ENCODE data around the gene CD180.

CD180 gene

GRCh38 chr5:67196537-67197059, at the start of gene CD180:
TSS of gene CD180 (minus strand) at chr5:67196799. CDS start at chr5:67196641, 158 bp downstream.
- no peak for DNase-seq (ENCODE audit: low spot score)

GRCh38 chr5:67246108-67246507, 49.5 kb upstream of the CD180 start:
- DNase-seq (ENCODE audit: low spot score), result peak; percentile 40

- DNase-seq (ENCODE audit: low spot score), result no peak
These were observed 48.8 kb upstream of the CD180 start for GRCh38 chr5:67245259-67245846.

- DNase-seq (ENCODE audit: low spot score), result no peak
These were observed 47.8 kb upstream of the CD180 start for GRCh38 chr5:67244345-67244793.

- no peak for DNase-seq (ENCODE audit: low spot score)
These were observed 47.3 kb upstream of the CD180 start for GRCh38 chr5:67243944-67244343.

GRCh38 chr5:67243349-67243748, 46.8 kb upstream of the CD180 start:
- no peak for DNase-seq (ENCODE audit: low spot score)

- DNase-seq (ENCODE audit: low spot score), result no peak
These were observed 44.7 kb upstream of the CD180 start for GRCh38 chr5:67241326-67241725.

GRCh38 chr5:67240846-67241245, 44.2 kb upstream of the CD180 start:
- no peak for DNase-seq (ENCODE audit: low spot score)

GRCh38 chr5:67240065-67240464, 43.5 kb upstream of the CD180 start:
- DNase-seq (ENCODE audit: low spot score), result no peak

GRCh38 chr5:67238191-67238590, 41.6 kb upstream of the CD180 start:
- no peak for DNase-seq (ENCODE audit: low spot score)

- no peak for DNase-seq (ENCODE audit: low spot score)
These were observed 39.0 kb upstream of the CD180 start for GRCh38 chr5:67235399-67236110.

GRCh38 chr5:67234671-67235176, 38.1 kb upstream of the CD180 start:
- DNase-seq (ENCODE audit: low spot score), result peak; percentile 45

- no peak for DNase-seq (ENCODE audit: low spot score)
These were observed 36.5 kb upstream of the CD180 start for GRCh38 chr5:67233075-67233474.

- no peak for DNase-seq (ENCODE audit: low spot score)
These were observed 26.6 kb upstream of the CD180 start for GRCh38 chr5:67223211-67223610.

GRCh38 chr5:67222243-67223025, 25.8 kb upstream of the CD180 start:
- DNase-seq (ENCODE audit: low spot score), result no peak

GRCh38 chr5:67221487-67222242, 25.1 kb upstream of the CD180 start:
- no peak for DNase-seq (ENCODE audit: low spot score)

- DNase-seq (ENCODE audit: low spot score), result no peak
These were observed 20.0 kb upstream of the CD180 start for GRCh38 chr5:67216564-67216963.

GRCh38 chr5:67215519-67216471, 19.2 kb upstream of the CD180 start:
- no peak for DNase-seq (ENCODE audit: low spot score)

- DNase-seq (ENCODE audit: low spot score), result no peak
These were observed 18.3 kb upstream of the CD180 start for GRCh38 chr5:67214707-67215447.

GRCh38 chr5:67214036-67214435, 17.4 kb upstream of the CD180 start:
- DNase-seq (ENCODE audit: low spot score), result no peak

Data from AG20443 (cell line).